Keratinocyte (primary cell): ENCODE data around the gene CHSY3.

Experiments used
- CTCF ChIP-seq, 3 experiments: IDR thresholded peaks in 1 of 3; conservative IDR thresholded peaks in 1 of 3; optimal IDR thresholded peaks in 1 of 3; 2 replicates in 2 of 3; 3 replicates in 1 of 3; pipeline versions ENCODE3 to v1.5.1; 2011; ENCODE audit warnings: low read length in 3 of 3, mild to moderate bottlenecking in 3 of 3, moderate library complexity in 2 of 3, control low read depth in 1 of 3, inconsistent platforms in 1 of 3; ENCODE audit not compliant: insufficient read depth in 2 of 3; ENCODE audit errors: extremely low read depth in 1 of 3
- EZH2 ChIP-seq: IDR thresholded peaks from one replicate; pipeline ENCODE4 v1.6.1; 2012; ENCODE audit warnings: inconsistent platforms, mild to moderate bottlenecking, low read length, moderate library complexity

DNA sequence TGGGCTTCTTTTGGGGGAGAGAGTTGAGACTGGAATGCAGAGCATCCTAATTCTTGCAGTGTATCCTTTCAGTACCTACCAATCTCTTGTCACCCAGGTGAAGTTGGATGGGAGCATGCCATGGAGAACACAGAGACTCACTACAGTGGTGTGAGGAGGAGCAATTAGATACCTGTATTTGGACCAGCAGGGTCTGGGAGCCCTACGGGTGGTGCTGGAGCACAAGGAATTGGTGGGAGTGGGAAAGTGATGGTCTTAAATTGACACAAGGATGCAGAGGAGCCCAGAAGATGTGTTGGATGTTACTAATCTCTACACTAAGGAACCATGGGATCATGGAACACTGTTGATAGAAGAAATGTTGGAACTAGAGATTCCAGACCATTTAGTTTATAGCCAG lies 212.7 kb downstream of the CHSY3 start:
- TF ChIP-seq CTCF (optimal IDR thresholded peaks at IDR 0.05 in 1 of 3, IDR thresholded peaks at IDR 0.05 in 1 of 3, conservative IDR thresholded peaks at IDR 0.05 in 1 of 3; ENCODE audit: extremely low read depth in 1 of 3, insufficient read depth in 2 of 3, low read length in 3 of 3) (peak in 1 of 3 experiments; percentile 35), EZH2 (no peak)
